Measurements from ENCODE around the gene ANO2. TPM values are rescaled to one million over a fixed set of nuclear protein-coding genes. Genes with fewer than 3 reads are reported as not detected.

Gene ANO2
- total and polyA plus RNA-seq, 2 experiments from 2014 or later: 2.3 to 4.6 TPM

- H3K36me3 Mint-ChIP-seq (ENCODE audit: low read depth): no peaks in the 10 kb centered on the region
- Histone ChIP-seq H2AFZ (no peak overlapping the region), H3F3A (replicated peaks; ENCODE audit: low read depth) (no peaks in the 10 kb centered on the region), H3K36me3 (ENCODE audit: insufficient read depth) (no peaks in the 10 kb centered on the region), H4K20me1 (replicated peaks; ENCODE audit: insufficient read depth) (no peaks in the 10 kb centered on the region), H3K79me2 (replicated peaks; ENCODE audit: insufficient read depth) (no peaks in the 10 kb centered on the region), H3K4me3 (no peak overlapping the region), H3K9me2 (ENCODE audit: insufficient read depth) (no peaks in the 10 kb centered on the region), H3K27me3 (ENCODE audit: insufficient read depth) (peaks cover 5% of the 10 kb centered on the region), H3K4me2 (no peak overlapping the region), H3K27ac (ENCODE audit: low read depth) (no peak overlapping the region), H3K4me1 (ENCODE audit: insufficient read depth) (no peaks in the 10 kb centered on the region)
- DNase-seq (ENCODE audit: low spot score): no peak
- H3K9me3 Mint-ChIP-seq: no peaks in the 10 kb centered on the region
- TF ChIP-seq JUNB (IDR thresholded peaks at IDR 0.05; ENCODE audit: unreplicated experiment) (no peak), EZH2 (IDR thresholded peaks at IDR 0.05; ENCODE audit: low read depth, unreplicated experiment) (no peak), STAT1 (IDR thresholded peaks at IDR 0.05; ENCODE audit: unreplicated experiment) (no peak), ETS1 (IDR thresholded peaks at IDR 0.05) (no peak), NANOG (IDR thresholded peaks at IDR 0.05; ENCODE audit: borderline replicate concordance) (no peak), CTCF (conservative IDR thresholded peaks at IDR 0.05; ENCODE audit: low read depth in 2 of 2) (no peak), ZNF462 (CRISPR knock-in tag; IDR thresholded peaks at IDR 0.05) (no peak), ZNF114 (CRISPR knock-in tag; IDR thresholded peaks at IDR 0.05) (no peak), ZNF331 (CRISPR knock-in tag; IDR thresholded peaks at IDR 0.05; ENCODE audit: low read depth) (no peak), POLR2AphosphoS5 (IDR thresholded peaks at IDR 0.05; ENCODE audit: low read depth) (no peak), REST (IDR thresholded peaks at IDR 0.05; ENCODE audit: unreplicated experiment) (no peak), EZH2phosphoT487 (IDR thresholded peaks at IDR 0.05; ENCODE audit: unreplicated experiment) (no peak), CREB1 (CRISPR knock-in tag; IDR thresholded peaks at IDR 0.05; ENCODE audit: low read depth) (no peak)
- no peak for ATAC-seq
- H3K4me1 Mint-ChIP-seq: peaks cover 8% of the 10 kb centered on the region
- H3K4me3 Mint-ChIP-seq: no peak overlapping the region
- no peak overlapping the region for H3K27ac Mint-ChIP-seq
- H3K27me3 Mint-ChIP-seq (ENCODE audit: insufficient read depth, low read depth, poor library complexity): peaks cover 4% of the 10 kb centered on the region
Measured at GRCh38 chr12:5952031-5952430, 7.0 kb upstream of the ANO2 start.

Data from GM23338 (cell line).